A549 treated with ZK216348 at 1 μM for 4 hours (cell line): ENCODE measurements around the gene GRWD1. TPM values are rescaled to one million over a fixed set of nuclear protein-coding genes. Genes with fewer than 3 reads are reported as not detected.

Experiments
- total RNA-seq: library from RNA; stranded (reverse); fragments of 200-300 nt; extraction: Qiagen RNA extraction; gene quantifications from 5 replicates; pipeline ENCODE4 v1.2.3, GENCODE V29; 2022; ENCODE audit warnings: low read depth

The GRWD1 gene
- 96.2 to 123 TPM (median 121 TPM) in 5 replicates for total RNA-seq

DNA sequence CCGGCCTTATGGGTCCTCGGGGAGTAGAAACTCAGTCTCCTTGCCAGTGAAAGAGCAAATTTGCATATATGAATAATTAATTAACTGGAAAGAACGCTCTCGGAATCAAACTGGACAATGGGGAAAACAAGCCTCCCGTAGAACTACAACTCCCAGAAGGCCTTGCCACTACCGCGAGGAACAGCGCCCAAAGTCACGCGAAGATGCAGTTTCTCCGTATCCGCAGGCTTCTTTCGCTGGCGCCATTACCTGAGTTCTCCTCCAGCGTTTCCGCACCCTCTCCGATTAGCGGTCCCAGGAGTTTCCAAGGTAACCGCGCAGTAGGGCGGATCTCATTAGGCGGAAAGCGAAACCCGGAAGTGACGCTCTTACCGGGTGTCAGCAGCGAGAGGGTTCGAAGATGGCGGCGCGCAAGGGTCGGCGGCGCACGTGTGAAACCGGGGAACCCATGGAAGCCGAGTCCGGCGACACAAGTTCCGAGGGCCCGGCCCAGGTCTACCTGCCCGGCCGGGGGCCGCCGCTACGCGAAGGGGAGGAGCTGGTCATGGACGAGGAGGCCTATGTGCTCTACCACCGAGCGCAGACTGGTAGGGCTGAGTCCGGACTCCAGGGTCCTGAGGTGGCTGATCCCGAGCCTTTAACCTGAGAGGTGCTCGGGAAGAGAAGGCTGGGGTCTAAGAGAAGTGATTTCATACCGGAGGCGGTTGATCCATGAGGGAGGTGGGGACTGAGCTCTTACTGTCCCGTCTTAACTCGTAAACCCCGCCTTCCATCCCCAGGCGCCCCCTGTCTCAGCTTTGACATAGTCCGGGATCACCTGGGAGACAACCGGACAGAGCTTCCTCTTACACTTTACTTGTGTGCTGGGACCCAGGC is at the start of gene GRWD1:
TSS of gene GRWD1 (plus strand) at position 378 of the 876 bp plus-strand sequence. CDS start at position 401, 23 bp downstream.

DNA sequence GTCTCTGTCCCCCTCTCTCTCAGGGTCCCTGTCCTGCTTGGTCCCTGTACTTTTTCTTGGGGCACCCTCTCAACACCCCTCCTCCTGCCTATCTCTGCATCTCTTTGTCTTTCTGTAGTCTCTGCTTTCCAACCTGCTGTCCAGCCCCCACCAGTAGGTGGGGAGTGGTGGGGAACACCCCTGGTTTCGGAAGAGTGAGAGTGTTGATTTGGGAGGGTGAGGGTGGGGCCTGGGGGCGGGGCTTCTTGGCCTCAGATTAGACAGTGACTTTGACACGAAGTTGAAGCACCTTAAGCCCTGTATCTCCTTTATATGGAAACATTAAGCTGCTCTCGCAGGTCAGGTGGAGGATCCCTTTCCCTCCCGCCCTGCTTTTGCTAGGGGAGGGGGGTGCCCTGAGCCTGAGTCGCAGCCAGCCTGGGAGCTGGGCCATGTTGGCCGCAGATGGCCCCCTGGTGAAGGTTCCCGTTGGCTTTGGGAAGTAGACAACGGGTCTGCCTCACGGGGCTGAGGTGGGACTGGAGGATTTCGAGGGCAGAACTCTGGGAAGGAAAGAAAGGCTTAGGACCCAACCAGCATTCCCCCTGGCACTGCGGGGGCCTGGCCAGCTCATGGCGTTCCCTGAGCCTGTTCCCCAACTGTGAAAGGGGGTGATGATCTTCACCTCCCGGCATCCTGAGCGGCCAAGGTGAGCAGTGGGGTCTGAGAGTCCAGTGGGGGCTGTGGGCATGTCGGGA is 9.6 kb downstream of the GRWD1 start, which contains the start of gene KCNJ14:
TSS of gene KCNJ14 (plus strand) at position 404 of the 737 bp plus-strand sequence. CDS start 6,151 bp downstream, outside the sequence.

DNA sequence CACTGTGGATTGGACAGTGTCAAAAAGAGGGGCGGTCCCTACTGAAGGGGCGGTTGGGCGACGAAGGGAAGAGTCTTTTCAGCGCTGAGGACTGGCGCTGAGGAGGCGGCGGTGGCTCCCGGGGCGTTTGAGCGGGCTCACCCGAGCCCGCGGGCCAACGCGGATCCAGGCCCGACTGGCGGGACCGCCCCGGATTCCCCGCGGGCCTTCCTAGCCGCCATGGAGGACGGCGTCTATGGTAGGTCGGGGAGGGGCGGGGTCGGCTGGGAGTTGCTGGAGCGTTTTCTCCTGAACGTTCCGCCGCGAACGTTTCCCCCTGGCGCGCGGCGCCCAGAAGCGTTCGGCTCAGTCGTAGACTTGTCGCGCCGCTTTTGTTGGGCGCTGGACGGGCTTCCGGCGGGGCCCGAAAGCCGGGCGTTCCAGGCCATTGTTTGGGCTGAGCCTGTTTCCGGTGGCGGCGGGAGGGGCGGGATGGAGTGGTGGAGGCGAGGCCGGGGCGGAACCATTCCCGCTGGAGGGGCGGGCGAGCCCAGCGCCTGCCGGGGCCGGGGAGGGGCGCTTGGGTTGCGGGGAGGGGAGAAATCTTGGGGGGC is 23.6 kb downstream of the GRWD1 start, which contains the start of gene CYTH2:
TSS of gene CYTH2 (plus strand) at position 81 of the 593 bp plus-strand sequence. CDS start at position 220, 139 bp downstream.

Other genes with a start within 250 kb of the GRWD1 start
- 15.3 to 22.4 TPM (median 18.7 TPM) in 5 replicates for gene CARD8, start 190.1 kb upstream of the GRWD1 start, total RNA-seq
- gene ZNF114, start 175.9 kb upstream of the GRWD1 start, total RNA-seq, result 5.7 to 9.8 TPM (median 6.7 TPM) in 5 replicates
- 449 to 529 TPM (median 467 TPM) in 5 replicates for gene EMP3, start 120.4 kb upstream of the GRWD1 start, total RNA-seq
- gene TMEM143, start 82.0 kb upstream of the GRWD1 start, total RNA-seq, result 2.3 to 5.7 TPM (median 3.9 TPM) in 5 replicates
- gene SYNGR4, start 81.6 kb upstream of the GRWD1 start, total RNA-seq, result 1.4 to 4.2 TPM (median 3.2 TPM) in 5 replicates
- 319 to 434 TPM (median 419 TPM) in 5 replicates for gene KDELR1, start 54.4 kb upstream of the GRWD1 start, total RNA-seq
- gene GRIN2D, start 52.3 kb upstream of the GRWD1 start, total RNA-seq, result 4.4 to 12.0 TPM (median 10.2 TPM) in 5 replicates
- gene KCNJ14, start 9.6 kb downstream of the GRWD1 start, total RNA-seq, result 0.84 to 2.1 TPM (median 1.2 TPM) in 5 replicates
- gene CYTH2, start 23.4 kb downstream of the GRWD1 start, total RNA-seq, result 47.4 to 71.5 TPM (median 62.5 TPM) in 5 replicates
- gene LMTK3, start 65.9 kb downstream of the GRWD1 start, total RNA-seq, result 2.2 to 6.0 TPM (median 5.9 TPM) in 5 replicates
- 12.0 to 18.2 TPM (median 16.6 TPM) in 5 replicates for gene SULT2B1, start 106.2 kb downstream of the GRWD1 start, total RNA-seq
- not detected in 5 replicates for gene SPACA4, start 160.8 kb downstream of the GRWD1 start, total RNA-seq
- gene FAM83E, start 169.1 kb downstream of the GRWD1 start, total RNA-seq, result 0.34 to 0.72 TPM (median 0.42 TPM) in 4 of 5 replicates, not detected in the other
- 2,942 to 3,695 TPM (median 3,228 TPM) in 5 replicates for gene RPL18, start 173.2 kb downstream of the GRWD1 start, total RNA-seq
- 8.2 to 18.4 TPM (median 17.3 TPM) in 5 replicates for gene SPHK2, start 173.5 kb downstream of the GRWD1 start, total RNA-seq
- gene DBP, start 191.4 kb downstream of the GRWD1 start, total RNA-seq, result 1.6 to 3.4 TPM (median 2.5 TPM) in 5 replicates
- 7.2 to 12.6 TPM (median 9.3 TPM) in 5 replicates for gene CA11, start 200.2 kb downstream of the GRWD1 start, total RNA-seq
- gene NTN5, start 227.0 kb downstream of the GRWD1 start, total RNA-seq, result 0.12 to 0.33 TPM (median 0.24 TPM) in 5 replicates
- gene FUT2, start 250.0 kb downstream of the GRWD1 start, total RNA-seq, result not detected in 5 replicates